Measurements from ENCODE around the gene TTC31.
"Not testable (repeated sequence)": the region's sequence is repeated elsewhere in the genome, so short reads cannot be mapped to it uniquely, and the experiment has no call there.

TTC31 gene

GRCh38 chr2:74440378-74441169 lies 42.3 kb upstream of the TTC31 start:
- no peak for TF ChIP-seq Cebpa-rat (IDR thresholded peaks at IDR 0.05)
- Histone ChIP-seq H3K4me3 (peak overlapping the region; percentile 62 to 74 (median 68)), H3K27me3 (peaks cover 15 to 25% (median 20%) of the 10 kb centered on the region in 11 experiments), H3K9me3 (replicated peaks in 1 of 11) (peaks cover 0 to 13% (median 0%) of the 10 kb centered on the region in 11 experiments; a peak in 7 of 22 replicates), H3K36me3 (no peaks in the 10 kb centered on the region), H3K4me2 (peak overlapping the region; percentile 89 to 100 (median 99)), H3K9ac (peak overlapping the region; percentile 75 to 90 (median 82)), H4K20me1 (no peaks in the 10 kb centered on the region), H3K4me1 (peaks cover 64 to 81% (median 70%) of the 10 kb centered on the region in 10 experiments), H3K27ac (peak overlapping the region; percentile 48 to 94 (median 85); a peak in 21 of 22 replicates)

DNA sequence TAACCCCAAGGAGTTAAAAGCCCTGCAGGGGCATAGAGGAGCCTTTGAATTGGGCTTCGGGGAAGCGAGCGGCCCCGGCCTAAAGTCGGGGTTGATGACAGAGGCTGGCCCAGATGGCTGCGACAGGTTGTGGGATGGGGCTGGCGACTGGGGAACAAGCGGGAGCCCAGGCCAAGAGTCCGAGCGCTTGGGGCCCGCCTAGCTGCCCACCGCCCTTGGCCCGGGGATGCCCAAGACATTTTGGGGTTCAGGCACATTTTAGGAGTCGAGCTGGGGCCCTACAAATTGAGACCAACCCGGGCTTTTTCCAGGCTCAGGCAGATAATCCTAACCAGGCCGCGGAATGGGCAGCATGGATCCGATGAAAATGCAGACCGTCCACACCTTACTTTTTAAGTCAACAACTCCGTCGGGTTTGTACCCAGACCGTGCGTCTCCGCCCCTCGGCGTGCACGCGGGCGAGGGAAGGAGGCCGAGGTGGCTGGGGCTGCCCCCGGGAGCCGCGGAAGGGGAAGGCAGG lies 41.7 kb upstream of the TTC31 start:
- TF ChIP-seq Cebpa-rat (IDR thresholded peaks at IDR 0.05), result no peak
- Histone ChIP-seq H3K9ac (peak overlapping the region in 7 of 11 experiments; percentile 80 to 88 (median 82); a peak in 10 of 22 replicates), H3K4me2 (peak overlapping the region; percentile 89 to 100 (median 99)), H3K9me3 (replicated peaks in 1 of 11) (peaks cover 0 to 13% (median 0%) of the 10 kb centered on the region in 11 experiments; a peak in 7 of 22 replicates), H3K4me3 (0 out of 20 replicates have a peak overlapping the region, but pooled peaks of 2 of the 10 experiments have one; percentile 67 to 72), H3K27me3 (peaks cover 15 to 25% (median 20%) of the 10 kb centered on the region in 11 experiments), H3K36me3 (no peaks in the 10 kb centered on the region), H3K27ac (peak overlapping the region; percentile 48 to 94 (median 85); a peak in 18 of 22 replicates), H4K20me1 (no peaks in the 10 kb centered on the region), H3K4me1 (peaks cover 64 to 74% (median 66%) of the 10 kb centered on the region in 10 experiments)

- Histone ChIP-seq H3K4me1 (peaks cover 57 to 68% (median 59%) of the 10 kb centered on the region in 10 experiments), H3K4me2 (peak within 1 kb of the TSS; percentile 89 to 100 (median 99)), H3K4me3 (peak within 1 kb of the TSS; percentile 62 to 74 (median 68); a peak in 17 of 20 replicates), H3K27me3 (peaks cover 15 to 25% (median 20%) of the 10 kb centered on the region in 11 experiments), H3K9me3 (replicated peaks in 1 of 11) (peaks cover 0 to 13% (median 0%) of the 10 kb centered on the region in 11 experiments; a peak in 7 of 22 replicates), H3K9ac (peak within 1 kb of the TSS; percentile 75 to 90 (median 82)), H3K36me3 (no peaks in the 10 kb centered on the region), H3K27ac (peak within 1 kb of the TSS; percentile 48 to 94 (median 85); a peak in 21 of 22 replicates), H4K20me1 (no peaks in the 10 kb centered on the region)
- no peak for TF ChIP-seq Cebpa-rat (IDR thresholded peaks at IDR 0.05)
Measured at GRCh38 chr2:74441690-74442482, 41.0 kb upstream of the TTC31 start, which contains the start of gene RTKN. RTKN (minus strand) TSS chr2:74441937; CDS start chr2:74441816, 121 bp downstream.

GRCh38 chr2:74442483-74443297 lies 40.2 kb upstream of the TTC31 start:
- H3K27ac ChIP-seq, H3K9ac ChIP-seq, H3K4me2 ChIP-seq, H3K4me3 ChIP-seq, H4K20me1 ChIP-seq, H3K36me3 ChIP-seq: not testable (repeated sequence)
- Histone ChIP-seq H3K9me3 (replicated peaks in 1 of 11) (peaks cover 0 to 13% (median 0%) of the 10 kb centered on the region in 11 experiments; a peak in 7 of 22 replicates), H3K27me3 (peaks cover 15 to 25% (median 20%) of the 10 kb centered on the region in 11 experiments), H3K4me1 (peaks cover 49 to 60% (median 51%) of the 10 kb centered on the region in 10 experiments)

DNA sequence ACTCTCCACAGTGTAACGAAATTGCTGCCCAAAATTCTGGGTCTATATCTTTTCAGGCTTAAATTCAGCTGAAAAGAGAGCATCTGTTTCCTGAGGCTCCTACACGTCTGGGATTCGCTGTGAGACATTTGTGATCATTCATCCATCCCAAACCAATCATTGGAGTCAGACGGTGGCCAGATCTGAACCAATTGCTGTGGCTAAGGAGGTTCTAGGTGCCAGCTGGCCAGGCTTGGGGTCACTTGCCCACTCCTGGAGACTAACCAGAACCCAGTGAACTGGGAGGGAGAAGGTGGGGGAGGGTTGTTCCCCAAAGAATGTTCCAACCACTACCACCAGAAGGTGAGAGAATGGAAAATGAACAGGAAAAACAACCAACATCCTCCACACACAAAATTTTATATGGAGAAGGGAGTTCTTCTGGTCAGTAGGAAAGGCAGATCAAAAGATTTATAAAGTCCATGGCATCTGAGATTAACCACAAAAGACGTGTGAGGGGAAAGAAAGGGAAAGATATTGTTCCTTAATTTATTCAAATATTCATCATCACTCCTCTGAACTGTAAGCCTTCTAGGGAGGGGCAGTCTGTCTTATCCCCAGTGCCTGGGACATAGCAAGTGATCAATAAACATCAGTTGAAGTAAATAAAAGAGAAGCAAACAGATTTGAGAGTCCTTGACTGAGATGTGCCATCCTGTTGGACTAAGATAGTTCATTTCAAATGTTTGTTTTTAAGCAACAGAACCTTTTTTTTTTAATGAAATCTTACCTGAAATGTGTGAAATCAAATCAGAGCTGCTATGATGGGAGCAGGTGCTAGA lies 38.2 kb upstream of the TTC31 start:
- Histone ChIP-seq H3K4me1 (peaks cover 29 to 40% (median 31%) of the 10 kb centered on the region in 10 experiments), H3K27me3 (peaks cover 15 to 25% (median 20%) of the 10 kb centered on the region in 11 experiments), H4K20me1 (no peaks in the 10 kb centered on the region), H3K36me3 (no peaks in the 10 kb centered on the region), H3K4me3 (no peak overlapping the region), H3K9me3 (replicated peaks in 1 of 11) (peaks cover 0 to 13% (median 0%) of the 10 kb centered on the region in 11 experiments; a peak in 7 of 22 replicates), H3K4me2 (peak overlapping the region; percentile 58 to 85 (median 73)), H3K9ac (peak overlapping the region in 4 of 11 experiments; percentile 29 to 58 (median 48); a peak in 4 of 22 replicates), H3K27ac (peak overlapping the region in 9 of 11 experiments; percentile 23 to 69 (median 59); a peak in 12 of 22 replicates)
- no peak for TF ChIP-seq Cebpa-rat (IDR thresholded peaks at IDR 0.05)

DNA sequence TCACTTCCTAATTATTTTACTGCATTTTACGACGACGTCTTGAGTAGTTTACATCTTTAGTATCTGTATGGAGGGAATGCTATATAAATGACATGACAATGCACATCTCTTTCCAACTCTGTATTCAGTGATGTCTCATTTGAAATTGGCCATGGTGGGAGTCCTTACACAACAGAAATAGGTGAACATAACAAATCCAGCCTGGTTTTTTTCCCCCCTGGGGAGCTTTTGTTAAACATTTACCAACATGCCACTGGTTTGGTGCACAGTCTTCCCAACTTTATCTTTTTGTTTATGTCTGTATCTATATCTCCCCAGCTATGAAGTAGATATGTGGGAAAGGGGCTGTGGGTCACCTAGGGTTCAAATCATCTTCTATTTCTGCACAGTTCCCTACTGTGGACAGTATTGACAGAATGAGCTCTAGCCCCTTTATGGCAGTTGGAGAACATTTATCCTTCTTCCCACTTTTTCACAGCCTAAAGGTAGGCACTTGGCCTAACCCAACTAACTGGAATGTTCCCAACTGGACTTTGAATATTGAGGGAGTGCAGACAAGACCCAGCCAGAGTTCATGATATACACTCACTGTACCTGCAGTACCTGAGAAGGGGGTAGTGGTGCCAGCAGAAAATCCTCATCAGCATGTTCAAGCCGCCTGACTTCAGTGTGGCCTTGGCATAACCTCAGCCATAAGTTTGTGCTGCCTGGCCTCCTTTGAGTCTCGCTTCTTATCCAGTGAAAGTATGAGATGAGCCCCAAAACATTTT lies 35.5 kb upstream of the TTC31 start:
- Histone ChIP-seq H3K9me3 (replicated peaks in 1 of 11) (no peaks in the 10 kb centered on the region), H3K9ac (no peak overlapping the region), H3K36me3 (no peaks in the 10 kb centered on the region), H3K4me3 (no peak overlapping the region), H3K27ac (no peak overlapping the region), H4K20me1 (no peaks in the 10 kb centered on the region), H3K4me1 (peaks cover 19 to 28% (median 23%) of the 10 kb centered on the region in 10 experiments), H3K4me2 (no peak overlapping the region), H3K27me3 (peaks cover 0 to 5% (median 1%) of the 10 kb centered on the region in 11 experiments; a peak in 13 of 22 replicates)
- no peak for TF ChIP-seq Cebpa-rat (IDR thresholded peaks at IDR 0.05)

GRCh38 chr2:74448771-74449170 lies 34.1 kb upstream of the TTC31 start:
- H4K20me1 ChIP-seq, result no peaks in the 10 kb centered on the region
- H3K4me1 ChIP-seq, result peaks cover 21 to 33% (median 26%) of the 10 kb centered on the region in 10 experiments
- no peaks in the 10 kb centered on the region for H3K27me3 ChIP-seq
- no peaks in the 10 kb centered on the region for H3K9me3 ChIP-seq (replicated peaks in 1 of 11)
- no peak overlapping the region for H3K9ac ChIP-seq
- no peak overlapping the region for H3K27ac ChIP-seq
- no peak overlapping the region for H3K4me3 ChIP-seq
- TF ChIP-seq Cebpa-rat (IDR thresholded peaks at IDR 0.05), result no peak
- no peak overlapping the region for H3K4me2 ChIP-seq
- no peaks in the 10 kb centered on the region for H3K36me3 ChIP-seq

Data from BLaER1 treated with 17β-estradiol and CSF1 and Interleukin-3, amounts not matched to agents 10 nM and 100 nM (cell line).